HL-60 (cell line): ENCODE data around the gene NPAS2.

Experiments
- DNase-seq, 2 experiments: peaks; one replicate each; pipeline ENCODE4 v3.0.0-alpha.2; 2010 to 2020; ENCODE audit warnings: low read depth in 1 of 2, low spot score in 1 of 2
- H3K27ac ChIP-seq: fragments of 250-450 bp; sonication (Bioruptor Pico); replicated peaks from 2 replicates; pipeline ENCODE4 v1.5.1; 2020; ENCODE audit warnings: mild to moderate bottlenecking, moderate library complexity
- H3K27me3 ChIP-seq: fragments of 250-450 bp; sonication (Bioruptor Pico); 2 replicates; pipeline ENCODE4 v1.5.1; 2021; ENCODE audit warnings: mild to moderate bottlenecking, moderate library complexity; ENCODE audit not compliant: insufficient read depth, poor library complexity, severe bottlenecking
- H3K4me3 ChIP-seq: replicated peaks from 2 replicates; pipeline ENCODE4 v1.5.1; 2011; ENCODE audit warnings: mild to moderate bottlenecking, control low read depth, low read length; ENCODE audit not compliant: insufficient read depth
- CTCF ChIP-seq: IDR thresholded peaks from one replicate; pipeline ENCODE4 v1.5.1; 2011; ENCODE audit warnings: low read length, control low read depth, inconsistent platforms; ENCODE audit not compliant: insufficient read depth
- GABPA ChIP-seq: IDR thresholded peaks from 2 replicates; pipeline ENCODE4 v1.6.1; 2012; ENCODE audit warnings: low read depth
- POLR2AphosphoS5 ChIP-seq: IDR thresholded peaks from 2 replicates; pipeline ENCODE4 v1.6.1; 2012; ENCODE audit warnings: low read depth
- SPI1 ChIP-seq: IDR thresholded peaks from 2 replicates; pipeline ENCODE4 v1.6.1; 2012; ENCODE audit warnings: low read depth, mild to moderate bottlenecking, borderline replicate concordance
- TF ChIP-seq, protein P1 (sequence below): IDR thresholded peaks from 2 replicates; pipeline ENCODE4 v1.6.1; 2012; ENCODE audit warnings: low read depth; ENCODE audit not compliant: insufficient replicate concordance

The NPAS2 gene

DNA sequence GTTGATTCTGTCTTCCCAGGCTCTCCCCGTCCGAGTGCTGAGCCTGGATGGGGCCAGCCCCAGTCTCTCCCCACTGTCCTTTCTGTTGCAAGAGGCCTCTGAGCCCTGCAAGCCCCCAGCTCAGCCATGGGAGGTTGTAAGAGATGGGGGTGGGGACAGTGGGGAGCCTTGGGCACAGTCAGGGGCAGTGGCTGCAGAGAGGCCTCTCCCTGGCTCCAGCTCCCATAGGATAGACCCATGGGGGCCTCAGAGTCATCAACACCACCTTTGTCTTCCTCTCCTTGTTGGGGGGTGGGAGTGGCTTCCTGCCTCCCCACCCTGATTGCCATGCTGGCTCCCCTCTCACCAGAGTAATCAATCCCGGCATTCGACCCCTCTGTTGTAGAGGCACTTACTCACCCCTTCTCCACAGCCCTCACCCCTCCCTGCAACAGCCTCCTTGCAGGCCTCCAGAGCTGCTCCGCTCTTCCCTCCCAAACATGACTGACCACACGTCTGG, 37.5 kb upstream of the NPAS2 start:
- H3K4me3 ChIP-seq: no peak overlapping the region
- no peak for DNase-seq
- no peak overlapping the region for H3K27ac ChIP-seq
- H3K27me3 ChIP-seq: no peaks in the 10 kb centered on the region
- TF ChIP-seq POLR2AphosphoS5: no peak
- no peak for TF ChIP-seq GABPA
- no peak for TF ChIP-seq CTCF
- TF ChIP-seq, protein P1, sequence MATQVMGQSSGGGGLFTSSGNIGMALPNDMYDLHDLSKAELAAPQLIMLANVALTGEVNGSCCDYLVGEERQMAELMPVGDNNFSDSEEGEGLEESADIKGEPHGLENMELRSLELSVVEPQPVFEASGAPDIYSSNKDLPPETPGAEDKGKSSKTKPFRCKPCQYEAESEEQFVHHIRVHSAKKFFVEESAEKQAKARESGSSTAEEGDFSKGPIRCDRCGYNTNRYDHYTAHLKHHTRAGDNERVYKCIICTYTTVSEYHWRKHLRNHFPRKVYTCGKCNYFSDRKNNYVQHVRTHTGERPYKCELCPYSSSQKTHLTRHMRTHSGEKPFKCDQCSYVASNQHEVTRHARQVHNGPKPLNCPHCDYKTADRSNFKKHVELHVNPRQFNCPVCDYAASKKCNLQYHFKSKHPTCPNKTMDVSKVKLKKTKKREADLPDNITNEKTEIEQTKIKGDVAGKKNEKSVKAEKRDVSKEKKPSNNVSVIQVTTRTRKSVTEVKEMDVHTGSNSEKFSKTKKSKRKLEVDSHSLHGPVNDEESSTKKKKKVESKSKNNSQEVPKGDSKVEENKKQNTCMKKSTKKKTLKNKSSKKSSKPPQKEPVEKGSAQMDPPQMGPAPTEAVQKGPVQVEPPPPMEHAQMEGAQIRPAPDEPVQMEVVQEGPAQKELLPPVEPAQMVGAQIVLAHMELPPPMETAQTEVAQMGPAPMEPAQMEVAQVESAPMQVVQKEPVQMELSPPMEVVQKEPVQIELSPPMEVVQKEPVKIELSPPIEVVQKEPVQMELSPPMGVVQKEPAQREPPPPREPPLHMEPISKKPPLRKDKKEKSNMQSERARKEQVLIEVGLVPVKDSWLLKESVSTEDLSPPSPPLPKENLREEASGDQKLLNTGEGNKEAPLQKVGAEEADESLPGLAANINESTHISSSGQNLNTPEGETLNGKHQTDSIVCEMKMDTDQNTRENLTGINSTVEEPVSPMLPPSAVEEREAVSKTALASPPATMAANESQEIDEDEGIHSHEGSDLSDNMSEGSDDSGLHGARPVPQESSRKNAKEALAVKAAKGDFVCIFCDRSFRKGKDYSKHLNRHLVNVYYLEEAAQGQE: no peak
- no peak for TF ChIP-seq SPI1

GRCh38 chr2:100783987-100784386, 36.0 kb upstream of the NPAS2 start:
- no peaks in the 10 kb centered on the region for H3K27me3 ChIP-seq
- H3K27ac ChIP-seq: no peak overlapping the region
- no peak for DNase-seq
- H3K4me3 ChIP-seq: no peak overlapping the region
- no peak for TF ChIP-seq GABPA
- TF ChIP-seq, protein P1: no peak
- TF ChIP-seq POLR2AphosphoS5: no peak
- TF ChIP-seq CTCF: no peak
- TF ChIP-seq SPI1: no peak

DNA sequence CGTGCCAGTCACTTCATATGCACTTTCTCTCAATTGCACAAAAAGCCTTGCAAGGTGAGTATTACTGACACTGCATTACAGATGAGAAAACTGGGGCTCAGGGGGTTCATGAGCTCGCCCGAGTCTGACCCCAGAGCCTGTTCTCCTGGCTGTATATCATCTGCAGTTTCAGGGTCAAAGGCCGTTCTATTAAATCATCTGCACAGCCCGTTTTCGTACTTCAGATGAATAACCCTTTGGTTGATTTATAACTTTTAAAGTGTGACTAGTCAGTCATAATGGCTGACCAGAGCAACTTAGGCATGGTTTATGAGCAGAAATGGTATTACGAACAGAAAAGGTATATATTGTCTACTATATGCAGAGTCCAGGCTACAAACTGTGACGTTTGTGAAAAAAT, 35.3 kb upstream of the NPAS2 start:
- H3K27ac ChIP-seq: no peak overlapping the region
- H3K27me3 ChIP-seq: no peaks in the 10 kb centered on the region
- H3K4me3 ChIP-seq: no peak overlapping the region
- TF ChIP-seq SPI1: no peak
- TF ChIP-seq CTCF: no peak
- TF ChIP-seq, protein P1: no peak
- no peak for TF ChIP-seq POLR2AphosphoS5
- no peak for TF ChIP-seq GABPA
- DNase-seq: no peak
